T-helper 1 cell (primary cell): Measurements from ENCODE around the gene MED17.
"Not testable (repeated sequence)": the region's sequence is repeated elsewhere in the genome, so short reads cannot be mapped to it uniquely, and the experiment has no call there.

Experiments used
- DNase-seq, 5 donors: peaks; one replicate each; pipeline ENCODE4 v3.0.0-alpha.2; 2012 to 2020

The MED17 gene

DNA sequence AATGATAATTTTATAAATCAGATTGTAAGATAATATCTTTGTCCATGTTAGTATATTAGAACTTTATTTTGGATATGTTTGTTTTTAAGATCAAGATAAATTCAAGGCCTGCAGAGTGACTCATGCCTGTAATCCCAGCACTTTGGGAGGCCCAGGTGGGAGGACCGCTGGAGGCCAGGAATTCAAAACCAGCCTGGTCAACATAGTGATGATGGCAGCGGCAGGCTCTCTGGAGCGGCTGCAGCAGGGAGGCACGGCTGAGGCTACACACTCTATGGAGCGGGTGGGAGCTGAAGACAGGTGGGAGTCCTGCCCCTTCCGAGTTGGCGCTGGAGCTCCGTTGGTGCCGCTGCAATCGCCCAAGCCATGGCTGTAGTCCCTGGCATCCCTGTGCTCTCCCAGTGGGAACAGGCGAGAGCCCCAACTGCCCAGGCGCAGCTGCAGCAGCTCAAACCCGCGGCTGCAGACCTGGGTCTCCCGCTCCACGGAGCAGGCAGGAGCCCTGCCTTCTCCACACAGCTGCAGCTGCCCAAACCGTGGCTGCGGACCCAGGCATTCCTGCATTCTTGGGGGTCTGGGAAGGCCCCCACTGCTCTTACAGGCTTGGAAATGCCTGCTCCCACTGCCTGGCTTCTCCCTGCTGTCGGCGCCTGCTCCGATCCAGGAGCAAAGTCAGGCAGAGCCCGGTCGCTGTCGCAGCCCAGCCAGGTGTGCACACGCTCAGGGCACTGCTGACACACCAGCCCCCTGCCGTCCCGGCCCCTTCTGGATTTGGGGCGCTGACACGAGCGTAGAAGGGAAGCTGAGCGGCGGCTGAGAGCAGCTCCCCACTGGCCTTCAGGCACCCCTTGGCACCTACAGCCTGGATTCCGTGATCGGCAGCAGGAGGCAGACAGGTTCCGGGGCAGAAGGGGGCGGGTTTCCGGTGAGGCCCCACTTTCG is 25.9 kb upstream of the MED17 start:
- no peak for DNase-seq

GRCh38 chr11:93759123-93759522 is 25.0 kb upstream of the MED17 start:
- not testable (repeated sequence) for DNase-seq

GRCh38 chr11:93761910-93762309 is 22.2 kb upstream of the MED17 start:
- no peak for DNase-seq

DNA sequence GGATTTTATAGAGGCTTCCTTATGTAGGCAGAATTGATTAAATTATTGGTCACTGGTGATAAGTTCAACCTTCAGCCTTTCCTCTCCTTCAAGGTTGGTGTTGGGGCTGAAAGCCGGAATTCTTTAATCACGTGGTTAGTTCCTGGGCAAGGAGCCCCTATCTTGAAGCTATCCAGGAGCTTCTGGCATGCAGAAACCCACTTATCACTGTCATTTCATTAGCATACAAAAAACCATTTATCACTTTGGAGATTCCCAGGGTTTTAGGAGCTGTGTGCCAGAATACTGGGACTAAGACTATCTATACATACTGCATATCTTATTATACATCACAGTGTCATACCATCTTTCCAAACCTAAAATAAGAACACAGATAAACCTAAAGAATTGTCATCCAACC is 18.5 kb upstream of the MED17 start:
- no peak for DNase-seq

DNA sequence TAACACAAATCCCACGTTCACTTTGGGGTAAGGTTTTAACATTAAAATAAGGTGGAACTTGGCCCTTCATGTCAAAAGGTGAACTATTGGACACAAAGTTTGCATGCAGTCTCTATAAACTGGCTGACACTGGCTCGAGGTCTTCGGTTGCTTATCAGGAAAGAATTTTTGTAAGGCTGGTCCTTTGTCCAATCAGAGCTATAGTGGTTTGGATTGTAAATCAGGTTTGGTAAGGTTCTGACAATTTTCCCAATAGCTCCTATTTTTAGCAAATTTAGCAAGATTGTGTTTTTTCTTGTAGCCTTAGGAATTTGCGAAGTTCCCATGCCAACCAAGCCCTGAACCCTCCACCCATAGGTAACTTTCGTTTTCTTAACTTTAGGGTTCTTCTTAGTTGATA is 17.6 kb upstream of the MED17 start:
- DNase-seq = no peak

DNA sequence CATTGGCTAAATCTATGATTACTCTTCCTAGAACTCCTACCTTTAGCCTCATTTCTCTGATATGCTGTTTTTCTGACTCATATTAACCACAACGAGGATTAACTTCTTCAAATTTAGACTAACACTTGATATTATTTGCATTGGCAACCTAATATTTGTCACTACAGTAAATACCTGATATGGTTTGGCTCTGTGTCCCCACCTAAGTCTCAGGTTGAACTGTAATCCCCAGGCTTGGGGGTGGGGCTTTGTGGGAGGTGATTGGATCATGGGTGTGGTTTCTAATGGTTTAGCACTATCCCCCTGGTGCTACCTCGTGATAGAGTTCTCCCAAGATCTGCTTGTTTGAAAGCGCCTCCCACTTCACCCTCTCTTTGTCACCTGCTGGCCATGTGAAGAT is 17.1 kb upstream of the MED17 start:
- no peak for DNase-seq

DNA sequence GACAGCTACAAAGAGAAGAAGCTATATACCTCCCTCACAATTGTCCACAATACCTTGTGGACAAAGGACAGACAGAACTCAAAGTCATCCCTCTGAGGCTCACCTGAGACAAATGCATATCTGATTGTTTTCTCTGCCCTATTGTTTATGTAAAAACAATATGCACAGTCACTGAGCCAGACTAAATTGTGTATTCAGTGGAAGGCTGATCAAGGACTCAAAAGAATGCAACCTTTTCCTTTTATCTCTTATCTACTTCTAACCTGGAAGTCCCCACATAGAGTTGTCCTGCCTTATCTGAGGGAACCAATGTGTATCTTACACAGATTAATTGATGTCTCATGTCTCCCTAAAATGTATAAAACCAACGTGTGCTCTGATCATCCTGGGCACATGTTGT is 13.9 kb upstream of the MED17 start:
- no peak for DNase-seq

GRCh38 chr11:93772123-93772522 is 12.0 kb upstream of the MED17 start:
- no peak for DNase-seq

- no peak for DNase-seq
Measured at GRCh38 chr11:93773045-93773477, 11.0 kb upstream of the MED17 start.

GRCh38 chr11:93773601-93774200 is 10.4 kb upstream of the MED17 start:
- DNase-seq = no peak

DNA sequence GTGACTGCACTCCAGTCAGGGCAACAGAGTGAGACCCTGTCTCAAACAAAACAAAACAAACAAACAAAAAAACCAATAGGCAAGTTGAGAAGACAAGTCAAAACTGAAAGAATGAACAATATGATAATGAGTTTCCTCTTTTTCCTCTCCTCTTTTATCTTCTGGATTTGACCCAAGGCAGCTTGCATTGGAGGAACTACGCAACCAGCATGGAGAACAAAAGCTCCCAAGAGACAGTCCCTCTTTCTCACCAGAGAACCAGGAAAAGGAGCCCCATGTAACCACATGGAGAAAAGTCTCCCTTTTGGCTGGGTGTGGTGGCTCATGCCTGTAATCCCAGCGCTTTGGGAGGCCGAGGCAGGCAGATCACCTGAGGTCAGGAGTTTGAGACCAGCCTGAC is 9.5 kb upstream of the MED17 start:
- not testable (repeated sequence) for DNase-seq

GRCh38 chr11:93775289-93775688 is 8.8 kb upstream of the MED17 start:
- DNase-seq = no peak

DNA sequence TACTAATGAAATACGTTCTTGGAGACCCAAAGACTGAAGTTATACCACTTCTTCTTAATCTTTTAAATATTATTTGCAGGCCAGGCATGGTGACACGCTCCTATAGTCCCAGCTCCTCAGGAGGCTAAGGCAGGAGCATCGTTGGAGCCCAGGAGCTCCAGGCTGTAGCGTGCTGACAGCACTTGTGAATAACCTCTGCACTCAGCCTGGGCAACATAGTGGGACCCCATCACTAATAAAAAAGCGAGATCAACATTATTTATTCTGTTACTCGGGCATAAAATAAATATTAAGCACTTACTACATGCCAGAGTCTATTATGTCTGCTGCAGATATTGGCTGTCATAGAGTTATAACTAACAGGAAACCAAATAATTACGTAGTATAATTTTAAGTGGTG is 720 bp upstream of the MED17 start:
- no peak for DNase-seq

GRCh38 chr11:93783765-93784144 is 327 bp upstream of the MED17 start:
- DNase-seq = no peak

- no peak for DNase-seq
Measured at GRCh38 chr11:93784935-93785360, 866 bp downstream of the MED17 start.

- DNase-seq = no peak
Measured at GRCh38 chr11:93791493-93791892, 7.4 kb downstream of the MED17 start.

DNA sequence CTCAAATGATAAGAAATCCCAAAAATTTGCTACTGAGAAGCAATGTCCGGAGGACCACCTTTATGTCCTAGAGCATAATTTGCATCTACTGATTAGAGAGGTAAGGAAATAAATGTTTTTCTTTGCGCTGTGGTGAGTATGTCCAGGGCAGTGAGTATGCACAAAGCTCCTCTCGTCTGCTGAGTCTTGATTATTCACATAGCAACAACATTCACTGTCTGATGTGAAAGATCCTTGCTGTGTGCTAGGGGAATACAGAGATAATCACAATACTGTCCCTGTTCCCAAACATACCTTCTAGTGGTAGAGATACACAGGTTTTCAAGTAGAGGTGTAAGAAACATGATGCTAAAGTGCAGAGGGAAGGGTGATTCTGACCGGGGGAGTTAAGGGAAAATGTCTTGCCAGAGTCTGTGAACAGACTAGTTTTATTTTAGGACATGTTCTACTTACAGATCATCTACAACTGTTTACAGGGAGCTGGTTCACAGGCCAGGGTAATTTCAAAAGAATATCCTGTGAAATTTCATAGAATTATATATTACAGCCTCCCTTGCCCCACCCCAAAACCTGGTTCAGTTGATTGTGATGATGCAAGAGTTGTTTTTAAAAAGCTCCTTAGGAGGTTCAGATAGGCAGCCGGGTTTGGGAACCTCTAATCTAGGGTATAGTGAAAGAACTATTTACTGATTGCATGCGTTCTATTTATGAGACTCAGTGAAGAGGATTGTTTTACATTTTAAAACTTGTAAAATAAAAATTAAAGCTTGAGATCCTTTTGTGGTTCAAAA is 12.6 kb downstream of the MED17 start:
- no peak for DNase-seq

DNA sequence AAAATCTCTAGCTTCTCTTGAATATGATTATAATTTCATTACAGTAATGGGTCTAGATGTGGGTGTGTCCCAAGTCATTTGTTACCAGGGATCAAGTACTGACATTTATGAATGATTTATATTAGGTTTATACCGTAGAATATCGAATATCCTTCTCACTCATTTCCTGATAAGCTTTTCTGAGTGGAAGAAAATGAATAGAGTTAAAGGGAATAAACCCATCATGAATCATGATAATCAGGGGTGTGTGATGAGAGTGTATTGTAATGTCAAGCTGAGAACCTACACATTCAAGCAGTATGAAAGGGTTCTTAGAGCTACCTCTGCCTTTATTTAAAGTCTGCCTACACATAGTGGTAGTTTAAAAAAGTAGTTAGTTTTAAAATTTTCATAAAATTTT is 17.3 kb downstream of the MED17 start:
- no peak for DNase-seq

- no peak for DNase-seq
Measured at GRCh38 chr11:93804879-93805278, 20.8 kb downstream of the MED17 start.

DNA sequence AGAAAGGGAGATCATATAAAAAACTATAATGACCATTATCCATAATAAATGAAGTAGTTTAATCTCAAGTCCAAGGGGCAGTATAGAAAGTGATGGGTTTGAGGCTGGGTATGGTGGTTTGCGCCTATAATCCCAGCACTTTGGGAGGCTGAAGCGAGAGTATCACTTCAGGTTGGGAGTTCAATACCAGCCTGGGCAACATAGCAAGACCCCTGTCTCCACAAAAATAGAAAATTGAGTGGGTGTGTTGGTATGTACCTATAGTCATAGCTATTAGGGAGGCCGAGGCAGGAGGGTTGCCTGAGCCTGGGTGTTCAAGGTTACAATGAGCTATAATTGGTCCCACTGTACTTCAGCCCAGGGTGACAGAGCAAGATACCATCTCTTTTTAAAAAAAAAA is 23.9 kb downstream of the MED17 start:
- DNase-seq = no peak

DNA sequence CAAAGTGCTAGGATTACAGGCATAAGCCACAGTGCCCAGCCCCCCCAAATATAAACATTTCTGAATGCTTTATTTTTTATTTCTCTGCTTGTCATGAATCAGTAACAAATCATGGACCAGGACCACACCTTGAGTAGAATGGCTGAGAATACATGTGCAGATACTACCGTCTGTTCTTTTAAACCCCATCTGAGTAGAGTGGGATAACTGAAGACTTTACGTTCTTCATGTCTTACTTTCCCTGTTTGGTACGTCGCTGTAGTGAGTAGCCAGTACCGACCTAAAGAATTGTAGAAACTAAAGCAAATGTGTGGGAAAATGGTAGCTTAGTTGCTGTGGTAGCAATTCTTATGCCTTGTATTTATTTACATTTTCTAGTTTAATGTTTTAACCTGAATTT is 29.9 kb downstream of the MED17 start:
- no peak for DNase-seq

- DNase-seq = no peak
Measured at GRCh38 chr11:93814966-93815633, 31.0 kb downstream of the MED17 start.
